Activated T-helper 9 cell treated with anti-CD3 and anti-CD28 coated beads, Interleukin-2, amount 50 U/mL, for 16 hours (primary cell): ENCODE data around the gene HOXD11.

ENCODE experiments used
- DNase-seq: peaks from one replicate; pipeline ENCODE4 v3.0.0-alpha.2; 2020; ENCODE audit warnings: low read depth

Gene HOXD11

DNA sequence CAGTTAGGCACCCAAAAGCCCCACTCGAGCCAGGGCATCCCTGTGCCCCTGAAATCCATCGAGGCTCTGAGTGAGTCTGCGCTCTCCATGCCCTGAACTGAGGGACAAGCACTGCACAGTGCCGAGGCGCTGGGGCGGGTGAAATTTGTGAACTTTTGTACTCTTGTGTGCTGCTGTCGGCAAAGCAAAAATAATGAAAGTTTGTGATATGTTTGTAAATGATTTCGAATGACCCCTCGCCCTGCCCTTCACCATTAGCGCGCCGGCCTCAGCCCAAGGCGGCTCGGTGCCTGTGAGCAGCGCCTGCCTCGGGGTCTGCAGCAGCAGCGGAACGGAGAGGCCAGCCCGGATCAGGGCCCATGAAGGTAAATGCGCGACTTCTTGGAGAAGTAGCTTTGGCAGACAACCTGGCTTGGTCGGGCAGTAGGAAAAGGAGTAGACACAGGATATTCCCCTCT lies 42.4 kb downstream of the HOXD11 start:
- no peak for DNase-seq

DNA sequence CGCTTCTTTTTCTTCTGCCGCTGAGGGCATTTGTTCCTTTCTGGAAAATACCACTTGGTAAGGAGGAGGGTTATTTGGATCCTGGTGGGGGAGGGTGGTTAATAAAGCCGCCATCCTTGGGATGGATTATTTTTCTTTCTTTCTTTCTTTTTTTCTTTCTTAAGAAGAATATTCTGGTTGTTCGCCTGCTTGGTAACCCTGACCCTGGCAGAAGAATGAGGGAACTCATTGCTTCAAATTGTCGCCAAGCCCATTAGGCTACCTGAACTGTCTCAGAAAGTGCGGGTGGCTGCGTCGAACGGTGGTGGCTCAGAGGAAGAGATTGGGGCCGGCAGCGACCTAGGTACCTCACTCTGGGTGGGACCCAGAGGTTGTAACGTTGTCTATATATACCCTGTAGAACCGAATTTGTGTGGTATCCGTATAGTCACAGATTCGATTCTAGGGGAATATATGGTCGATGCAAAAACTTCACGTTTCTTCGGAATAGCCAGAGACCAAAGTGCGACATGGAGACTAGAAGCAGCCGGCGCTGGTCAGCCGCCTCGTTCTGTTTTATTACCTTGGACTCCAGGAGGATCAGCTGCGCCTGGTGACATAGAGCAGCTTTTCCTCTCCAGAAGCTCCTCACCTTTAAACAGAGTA lies 43.0 kb downstream of the HOXD11 start:
- no peak for DNase-seq

DNA sequence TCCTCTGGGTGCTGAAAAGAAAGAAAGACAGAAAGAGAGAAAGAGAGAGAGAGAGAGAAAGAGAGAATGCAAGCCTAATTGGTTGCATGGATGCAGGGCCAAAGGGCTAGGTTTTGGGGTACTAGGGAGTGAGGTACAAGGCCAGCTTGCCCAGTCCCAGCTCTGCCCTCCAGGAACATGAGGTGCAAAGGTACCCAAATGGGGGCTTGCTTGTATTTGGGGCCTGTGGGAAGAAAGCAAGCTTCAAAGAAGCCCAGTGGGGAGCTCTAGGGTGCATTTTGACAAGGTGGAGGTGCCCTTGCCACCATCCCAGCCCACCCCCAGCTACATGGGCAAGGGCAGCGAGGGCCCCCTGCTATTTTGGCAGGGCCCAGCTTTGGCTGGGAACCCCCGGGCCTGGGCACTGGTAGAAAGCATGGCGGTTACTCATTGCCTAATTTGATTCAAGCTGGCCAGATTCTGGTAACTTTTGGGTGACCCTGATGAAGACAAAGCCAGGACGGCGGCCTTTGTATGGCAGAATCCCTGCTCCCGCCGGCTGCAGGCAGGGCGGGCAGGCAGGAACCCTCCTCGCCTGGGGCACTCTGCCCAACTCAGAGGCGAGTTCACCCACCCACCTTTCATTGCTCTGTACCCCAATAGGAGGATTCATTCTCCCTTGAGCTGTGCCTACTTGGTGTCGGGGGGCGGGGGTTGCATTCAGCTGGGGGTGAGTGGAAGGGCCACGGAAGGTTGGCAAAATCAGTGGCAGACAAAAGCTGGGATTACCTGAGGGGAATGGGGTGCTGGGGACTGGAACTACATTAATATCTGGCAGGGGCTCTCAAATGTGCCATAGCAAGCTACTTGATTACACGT lies 43.7 kb downstream of the HOXD11 start:
- no peak for DNase-seq

DNA sequence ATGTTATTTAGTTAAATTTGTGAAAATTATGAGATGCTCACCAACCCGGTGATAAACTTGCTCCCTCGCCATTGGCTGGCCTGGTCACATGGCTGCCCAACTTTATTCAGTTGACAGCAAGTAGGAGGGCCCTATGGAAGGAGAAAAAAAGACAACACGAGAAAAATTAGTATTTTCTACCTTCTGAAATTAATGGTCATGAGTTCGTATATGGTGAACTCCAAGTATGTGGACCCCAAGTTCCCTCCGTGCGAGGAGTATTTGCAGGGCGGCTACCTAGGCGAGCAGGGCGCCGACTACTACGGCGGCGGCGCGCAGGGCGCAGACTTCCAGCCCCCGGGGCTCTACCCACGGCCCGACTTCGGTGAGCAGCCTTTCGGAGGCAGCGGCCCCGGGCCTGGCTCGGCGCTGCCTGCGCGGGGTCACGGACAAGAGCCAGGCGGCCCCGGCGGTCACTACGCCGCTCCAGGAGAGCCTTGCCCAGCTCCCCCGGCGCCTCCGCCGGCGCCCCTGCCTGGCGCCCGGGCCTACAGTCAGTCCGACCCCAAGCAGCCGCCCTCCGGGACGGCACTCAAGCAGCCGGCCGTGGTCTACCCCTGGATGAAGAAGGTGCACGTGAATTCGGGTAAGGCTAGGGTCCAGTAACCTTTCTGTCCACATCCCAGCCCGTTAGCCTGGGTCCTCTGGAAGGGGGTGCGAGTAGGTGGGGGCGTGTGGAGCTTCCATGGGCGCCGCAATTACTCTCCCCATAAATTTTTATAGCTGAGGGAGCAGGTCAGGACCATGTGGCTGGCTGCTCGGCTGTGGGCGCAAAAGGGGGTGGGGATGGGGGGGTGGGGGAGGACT lies 44.6 kb downstream of the HOXD11 start, which contains the start of gene HOXD4:
Gene HOXD4, plus strand, starts transcription at position 109 of the 846 bp plus-strand sequence. Its CDS starts 84 bp downstream, at position 193.
- DNase-seq = no peak

DNA sequence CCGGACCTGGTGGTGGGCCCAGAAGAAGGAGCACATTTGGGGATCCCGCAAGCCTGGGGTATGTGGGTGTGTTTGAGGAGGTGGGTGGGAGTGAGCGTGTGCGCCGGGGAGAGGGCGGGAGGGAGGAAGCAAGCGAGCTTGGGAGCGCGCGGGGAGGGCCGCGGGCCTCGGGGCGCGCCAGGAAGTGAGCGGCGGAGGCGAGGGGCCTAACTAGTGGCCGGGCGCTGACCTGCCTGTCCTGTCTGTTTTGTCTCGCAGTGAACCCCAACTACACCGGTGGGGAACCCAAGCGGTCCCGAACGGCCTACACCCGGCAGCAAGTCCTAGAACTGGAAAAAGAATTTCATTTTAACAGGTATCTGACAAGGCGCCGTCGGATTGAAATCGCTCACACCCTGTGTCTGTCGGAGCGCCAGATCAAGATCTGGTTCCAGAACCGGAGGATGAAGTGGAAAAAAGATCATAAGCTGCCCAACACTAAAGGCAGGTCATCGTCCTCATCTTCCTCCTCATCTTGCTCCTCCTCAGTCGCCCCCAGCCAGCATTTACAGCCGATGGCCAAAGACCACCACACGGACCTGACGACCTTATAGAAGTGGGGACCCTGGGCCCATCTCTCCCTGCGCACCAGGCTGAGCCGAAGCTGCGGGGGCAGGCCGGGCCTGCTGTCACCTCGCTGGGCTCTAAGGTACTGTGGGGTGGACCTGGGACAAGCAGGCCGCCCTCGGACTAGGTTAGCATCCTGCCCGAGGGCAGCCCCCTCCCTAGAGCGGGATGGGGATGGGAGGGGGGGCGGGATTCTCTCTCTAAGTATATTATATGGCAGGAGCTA lies 45.5 kb downstream of the HOXD11 start:
- DNase-seq = no peak

DNA sequence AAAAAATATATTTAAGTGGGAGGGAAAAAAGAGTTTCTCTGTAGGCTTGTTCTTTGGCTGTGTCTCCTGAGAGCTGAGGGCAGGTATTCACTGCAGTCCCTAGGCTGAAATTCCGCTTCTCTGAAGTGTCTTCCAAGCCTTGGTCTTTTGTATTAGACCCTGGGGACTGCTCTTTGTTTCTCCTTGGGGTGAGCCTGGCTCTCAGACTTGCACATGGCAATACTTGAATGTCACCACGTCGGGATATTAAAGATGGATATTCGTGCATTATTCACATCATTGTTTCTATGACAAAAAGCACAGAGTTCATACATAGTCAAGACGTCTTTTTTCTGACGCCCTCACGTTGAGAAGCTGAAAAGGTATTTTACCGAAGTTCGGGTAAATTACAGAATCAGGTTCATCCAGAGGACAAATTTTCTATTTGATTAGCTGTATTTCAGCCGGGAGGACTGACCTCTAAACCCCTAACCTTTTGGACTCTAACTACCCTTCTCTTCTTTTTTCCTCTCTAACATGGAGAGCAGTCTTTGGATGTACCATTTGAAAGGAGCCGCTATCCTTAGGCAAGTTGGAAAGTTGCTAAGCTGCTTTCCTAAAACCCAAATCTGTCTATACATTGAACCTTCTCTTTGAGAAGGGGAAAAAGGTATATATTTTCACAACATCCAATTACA lies 47.6 kb downstream of the HOXD11 start:
- no peak for DNase-seq

DNA sequence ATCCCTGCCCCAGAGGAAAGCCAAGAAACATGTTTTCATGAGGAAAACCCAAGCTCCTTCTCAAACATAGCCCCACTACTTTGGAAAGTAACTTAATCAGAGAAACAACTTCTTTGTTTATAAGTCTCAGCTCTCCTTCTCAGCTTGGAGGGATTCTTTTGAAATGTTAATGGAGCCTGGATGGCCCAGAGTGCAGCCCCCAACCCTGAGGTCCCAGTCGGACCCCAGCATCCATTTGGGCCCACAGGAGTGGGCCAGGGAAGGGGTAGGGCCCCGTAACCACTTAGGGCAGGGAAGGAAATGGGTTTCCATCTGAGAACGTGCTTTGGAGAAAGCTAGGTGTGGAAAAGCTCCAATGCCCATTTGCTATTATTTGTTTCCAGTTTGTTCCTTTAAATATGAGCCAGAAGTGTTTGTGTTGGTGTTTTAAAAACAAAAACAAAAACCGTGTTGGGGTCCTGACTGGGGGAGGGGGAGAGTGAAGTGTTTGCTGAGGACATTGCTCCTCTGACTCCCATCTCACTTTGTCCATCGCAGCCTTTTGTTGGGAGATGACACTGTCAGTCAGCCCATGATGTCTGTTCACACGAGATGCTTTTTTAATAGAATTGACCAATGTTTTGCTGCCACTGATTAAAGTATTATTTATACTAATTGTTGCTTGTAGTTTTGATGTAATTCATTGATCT lies 48.4 kb downstream of the HOXD11 start:
- DNase-seq = no peak

DNA sequence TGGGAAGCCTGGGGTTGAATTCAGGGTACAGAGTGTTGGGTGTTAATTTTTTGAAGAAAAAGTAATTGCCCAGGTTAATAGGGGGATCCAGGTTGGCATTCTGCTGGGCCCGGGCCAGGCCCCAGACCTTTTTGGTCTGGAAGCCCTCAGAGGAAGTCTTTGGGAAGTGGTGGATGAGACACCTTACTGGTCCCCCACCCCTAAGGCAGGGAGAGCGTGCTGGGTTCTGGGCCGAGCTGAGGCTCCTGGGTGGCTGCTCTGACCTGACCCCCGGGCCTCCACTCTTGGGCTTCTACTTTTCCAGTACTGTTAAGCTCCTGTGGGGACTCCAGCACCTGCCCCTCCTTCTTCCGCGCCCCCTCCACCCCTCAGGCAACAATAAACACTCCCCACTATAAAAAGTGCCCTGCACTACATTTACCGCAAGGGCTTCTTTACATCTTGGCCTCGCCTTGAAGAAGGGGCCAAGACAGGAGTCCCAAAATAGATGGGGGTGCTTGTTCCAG lies 49.3 kb downstream of the HOXD11 start:
- DNase-seq = no peak

DNA sequence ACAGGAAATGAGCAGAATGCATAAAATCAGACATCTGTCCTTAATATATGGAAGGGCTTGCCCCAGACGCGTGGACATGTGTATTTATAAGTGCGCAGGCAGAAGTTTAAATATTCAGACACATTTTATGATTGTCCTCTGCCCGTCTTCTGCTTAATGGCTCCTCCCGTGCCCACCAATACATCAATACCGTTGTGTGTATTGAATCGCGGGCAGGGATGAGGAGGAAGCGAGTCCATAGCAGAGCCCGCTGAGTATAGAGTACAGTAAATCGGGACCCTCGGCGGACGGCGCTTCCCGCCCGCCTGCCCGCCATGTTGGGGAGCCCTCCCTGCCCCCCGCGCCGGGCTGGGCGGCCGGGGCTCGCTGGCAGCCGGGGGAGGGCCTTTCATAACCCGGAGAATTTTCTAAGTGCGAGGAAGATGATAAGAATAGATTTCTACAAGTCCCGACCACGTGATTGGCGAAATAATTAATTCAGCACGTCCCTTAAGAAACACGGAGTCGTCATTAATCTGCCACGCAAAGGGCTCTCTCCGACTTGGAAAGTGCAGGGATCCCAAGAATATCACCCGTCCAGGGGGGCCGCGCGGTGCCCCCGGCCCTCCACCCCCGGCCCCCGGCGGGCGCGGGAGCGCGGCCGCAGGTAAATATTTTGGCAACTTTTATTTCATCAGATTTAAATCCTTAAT lies 49.9 kb downstream of the HOXD11 start, which contains the start of gene HOXD3:
Gene HOXD3, plus strand, starts transcription at position 501 of the 692 bp plus-strand sequence. CDS start 11,808 bp downstream, outside the sequence.
- no peak for DNase-seq

DNA sequence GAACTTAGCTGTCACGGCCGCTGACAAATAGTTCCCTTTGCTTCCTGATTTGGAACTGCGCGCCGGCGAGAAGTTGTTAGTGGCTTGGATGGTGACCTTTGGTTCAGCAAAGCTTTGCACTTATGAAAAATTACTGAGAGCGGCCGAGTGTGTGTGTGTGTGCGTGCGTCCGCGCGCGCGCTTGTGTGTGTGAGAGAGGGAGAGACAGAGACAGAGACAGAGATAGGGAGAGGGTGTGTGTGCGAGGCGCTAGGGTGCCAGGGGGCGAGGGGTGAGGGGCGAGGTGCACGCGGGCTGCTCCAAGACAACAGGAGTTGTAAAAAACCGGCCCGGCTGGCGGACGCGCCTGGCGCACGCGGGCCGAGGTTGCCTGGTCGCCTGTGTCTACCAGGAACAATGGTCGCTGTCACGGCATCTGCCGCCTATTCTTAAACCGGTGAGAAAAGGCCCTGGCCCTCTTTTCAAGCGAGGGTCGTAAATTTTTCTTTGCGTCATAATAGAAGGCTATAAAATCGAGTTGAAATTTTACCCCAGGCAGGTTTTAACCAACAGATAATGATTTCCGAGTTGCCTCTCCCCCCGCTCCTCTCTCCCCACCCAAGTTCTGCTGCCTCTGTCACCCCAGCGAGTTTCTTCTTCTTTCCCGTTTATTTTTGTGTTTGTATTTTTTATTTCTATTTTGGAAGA lies 50.6 kb downstream of the HOXD11 start:
- no peak for DNase-seq

DNA sequence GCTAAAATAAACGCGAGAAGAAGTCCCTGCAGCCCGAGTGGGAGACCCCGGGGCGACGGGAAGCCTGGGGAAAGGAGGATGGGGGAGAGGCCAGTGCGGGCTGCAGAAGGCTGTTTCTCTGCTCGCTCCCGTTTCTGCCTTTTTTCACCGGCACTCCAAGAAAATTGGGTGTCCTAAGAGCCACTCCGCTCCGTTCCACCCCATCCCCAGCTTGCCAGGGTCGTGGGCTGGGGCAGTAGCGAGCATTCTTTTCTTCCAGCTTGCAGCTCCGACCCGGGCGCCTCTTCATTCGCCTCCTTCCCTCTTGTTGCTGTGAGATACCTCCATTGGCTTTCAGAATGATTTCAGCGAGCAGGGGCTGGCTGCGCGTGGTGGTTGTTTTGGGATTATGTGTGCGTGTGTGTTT lies 51.1 kb downstream of the HOXD11 start:
- DNase-seq = no peak

DNA sequence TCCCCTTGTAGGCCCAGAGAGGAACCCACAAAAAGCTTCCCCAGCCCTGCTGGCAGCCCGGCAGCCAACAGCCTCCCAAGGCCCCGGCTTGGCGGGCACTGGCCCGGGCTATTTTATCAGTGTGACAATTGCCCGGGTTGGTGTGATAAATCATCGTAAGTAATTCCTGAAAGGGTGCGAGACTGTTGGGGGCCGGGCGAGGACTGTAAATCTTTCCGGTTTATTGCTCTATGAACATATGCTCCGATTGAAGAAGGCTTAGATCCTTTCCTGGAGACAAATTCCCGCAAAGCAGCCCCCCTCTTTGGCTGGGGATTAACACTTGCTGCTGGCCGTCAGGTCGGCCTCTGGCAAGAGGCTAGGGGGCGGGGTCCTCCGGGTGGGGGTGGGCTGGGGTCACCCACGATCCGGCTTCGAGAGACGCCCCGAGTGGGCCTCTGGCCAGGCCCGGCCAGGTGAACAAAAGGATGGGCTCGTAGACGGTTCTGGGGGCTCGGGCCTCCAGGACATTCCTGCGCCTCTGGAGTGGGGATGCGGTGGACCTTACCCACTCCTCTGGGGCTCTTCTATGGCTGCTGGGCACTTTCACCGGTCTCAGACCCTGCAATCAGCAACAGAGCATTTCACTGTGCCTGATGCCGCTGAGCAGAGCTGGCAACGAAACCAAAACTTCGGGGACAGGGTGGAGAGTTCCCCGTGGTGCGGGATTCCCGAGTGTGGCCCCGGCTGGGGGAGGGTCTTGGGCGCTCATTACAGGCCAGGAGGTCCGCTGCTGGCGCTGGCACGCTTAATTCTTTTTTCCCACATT lies 52.0 kb downstream of the HOXD11 start:
- no peak for DNase-seq
